Measurements from ENCODE around the gene PTPN12. TPM values are rescaled to one million over a fixed set of nuclear protein-coding genes. Genes with fewer than 3 reads are reported as not detected.
"Not testable (repeated sequence)": the region's sequence is repeated elsewhere in the genome, so short reads cannot be mapped to it uniquely, and the experiment has no call there.

The PTPN12 gene
- total RNA-seq, 1 donor from 2014 or later: 141 TPM

GRCh38 chr7:77537778-77538280 is 734 bp downstream of the PTPN12 start:
- DNase-seq (ENCODE audit: low spot score in 2 of 2): peak; percentile 18 to 40
- no peak for FAIRE-seq

GRCh38 chr7:77538281-77539212 is 1.5 kb downstream of the PTPN12 start:
- FAIRE-seq (no peak), DNase-seq (ENCODE audit: low spot score in 2 of 2) (peak; percentile 45 to 50)

GRCh38 chr7:77540402-77540822 is 3.3 kb downstream of the PTPN12 start:
- DNase-seq (ENCODE audit: low spot score in 2 of 2) (no peak), FAIRE-seq (no peak)

- FAIRE-seq; DNase-seq (ENCODE audit: low spot score in 2 of 2): not testable (repeated sequence)
Observed at GRCh38 chr7:77540993-77541392, 3.9 kb downstream of the PTPN12 start.

GRCh38 chr7:77542409-77542808 is 5.3 kb downstream of the PTPN12 start:
- FAIRE-seq (no peak), DNase-seq (ENCODE audit: low spot score in 2 of 2) (no peak)

GRCh38 chr7:77542895-77543294 is 5.8 kb downstream of the PTPN12 start:
- DNase-seq (ENCODE audit: low spot score in 2 of 2): no peak
- FAIRE-seq: no peak

- FAIRE-seq (no peak), DNase-seq (ENCODE audit: low spot score in 2 of 2) (no peak)
Observed at GRCh38 chr7:77543910-77544309, 6.8 kb downstream of the PTPN12 start.

GRCh38 chr7:77544518-77544917 is 7.4 kb downstream of the PTPN12 start:
- FAIRE-seq: no peak

GRCh38 chr7:77548206-77548605 is 11.1 kb downstream of the PTPN12 start:
- FAIRE-seq: no peak

More at GRCh38 chr7:77544518-77544917, 7.4 kb downstream of the PTPN12 start:
- DNase-seq (ENCODE audit: low spot score in 2 of 2): no peak

GRCh38 chr7:77549106-77549870 is 12.2 kb downstream of the PTPN12 start:
- FAIRE-seq (no peak), DNase-seq (ENCODE audit: low spot score in 2 of 2) (no peak)

More at GRCh38 chr7:77548206-77548605, 11.1 kb downstream of the PTPN12 start:
- no peak for DNase-seq (ENCODE audit: low spot score in 2 of 2)

- DNase-seq (ENCODE audit: low spot score in 2 of 2): no peak
- no peak for FAIRE-seq
Observed at GRCh38 chr7:77550586-77550985, 13.5 kb downstream of the PTPN12 start.

- FAIRE-seq: no peak
- no peak for DNase-seq (ENCODE audit: low spot score in 2 of 2)
Observed at GRCh38 chr7:77553123-77553522, 16.0 kb downstream of the PTPN12 start.

- no peak for FAIRE-seq
- DNase-seq (ENCODE audit: low spot score in 2 of 2): no peak
Observed at GRCh38 chr7:77558284-77558967, 21.3 kb downstream of the PTPN12 start.

GRCh38 chr7:77561352-77561751 is 24.3 kb downstream of the PTPN12 start:
- no peak for DNase-seq (ENCODE audit: low spot score in 2 of 2)
- FAIRE-seq: no peak

GRCh38 chr7:77563275-77563674 is 26.2 kb downstream of the PTPN12 start:
- DNase-seq (ENCODE audit: low spot score in 2 of 2): no peak
- FAIRE-seq: no peak

- no peak for DNase-seq (ENCODE audit: low spot score in 2 of 2)
- no peak for FAIRE-seq
Observed at GRCh38 chr7:77565917-77566316, 28.8 kb downstream of the PTPN12 start.

GRCh38 chr7:77566421-77566820 is 29.3 kb downstream of the PTPN12 start:
- DNase-seq (ENCODE audit: low spot score in 2 of 2) (no peak), FAIRE-seq (no peak)

- no peak for FAIRE-seq
Observed at GRCh38 chr7:77569514-77570232, 32.6 kb downstream of the PTPN12 start.

GRCh38 chr7:77570330-77571011 is 33.4 kb downstream of the PTPN12 start:
- DNase-seq (ENCODE audit: low spot score in 2 of 2) (peak; percentile 9 to 12), FAIRE-seq (no peak)

More at GRCh38 chr7:77569514-77570232, 32.6 kb downstream of the PTPN12 start:
- DNase-seq (ENCODE audit: low spot score in 2 of 2): no peak
